Activated naive CD4-positive, alpha-beta T cell treated with anti-CD3 and anti-CD28 coated beads, Interleukin-2, amount 10 ng/mL, durations not matched to agents 7 days and 5 days (primary cell): ENCODE measurements around the gene ARID5B.

ENCODE experiments used
- CTCF ChIA-PET: fragments of 350-600 bp; sonication (Branson Sonifier 250); formaldehyde crosslinking; loops from one replicate; lab custom pipeline; 2021; ENCODE audit warnings: antibody characterized with exemption; lab: Charles Lee
- DNase-seq: peaks from one replicate; pipeline ENCODE4 v3.0.0-alpha.2; 2020
- H3K27ac Mint-ChIP-seq: one replicate; pipeline ENCODE4 v1.8.0; 2021; ENCODE audit warnings: mild to moderate bottlenecking, moderate library complexity, mixed read lengths
- H3K27me3 Mint-ChIP-seq: one replicate; pipeline ENCODE4 v1.8.0; 2021; ENCODE audit warnings: mild to moderate bottlenecking, mixed read lengths
- H3K36me3 Mint-ChIP-seq: one replicate; pipeline ENCODE4 v1.8.0; 2021; ENCODE audit warnings: mixed read lengths
- H3K4me1 Mint-ChIP-seq: one replicate; pipeline ENCODE4 v1.8.0; 2021; ENCODE audit warnings: mixed read lengths
- H3K4me3 Mint-ChIP-seq: one replicate; pipeline ENCODE4 v1.8.0; 2021; ENCODE audit warnings: mild to moderate bottlenecking, moderate library complexity, mixed read lengths
- H3K9me3 Mint-ChIP-seq: one replicate; pipeline ENCODE4 v1.8.0; 2021; ENCODE audit warnings: mixed read lengths

ARID5B gene

GRCh38 chr10:62047960-62048383 lies 146.5 kb downstream of the ARID5B start:
- CTCF ChIA-PET = interaction anchor here (1.1 to 4.1 kb wide), 8 partner anchors 8 to 199 kb away, joined by 3 to 43 read pairs (median 4); no protein-coding TSS in a partner anchor
- no peaks in the 10 kb centered on the region for H3K9me3 Mint-ChIP-seq
- peaks cover 98% of the 10 kb centered on the region for H3K4me1 Mint-ChIP-seq
- DNase-seq = peak; percentile 61
- peaks cover 62% of the 10 kb centered on the region for H3K36me3 Mint-ChIP-seq
- H3K27ac Mint-ChIP-seq = peak overlapping the region; percentile 100
- H3K4me3 Mint-ChIP-seq = peak overlapping the region; percentile 94
- no peaks in the 10 kb centered on the region for H3K27me3 Mint-ChIP-seq

GRCh38 chr10:62048470-62048869 lies 147.0 kb downstream of the ARID5B start:
- H3K36me3 Mint-ChIP-seq = peaks cover 62% of the 10 kb centered on the region
- peak overlapping the region; percentile 100 for H3K27ac Mint-ChIP-seq
- CTCF ChIA-PET = interaction anchor here (1.3 to 4.1 kb wide), 6 partner anchors 9 to 195 kb away, joined by 3 to 43 read pairs (median 6); no protein-coding TSS in a partner anchor
- H3K4me1 Mint-ChIP-seq = peaks cover 98% of the 10 kb centered on the region
- H3K9me3 Mint-ChIP-seq = no peaks in the 10 kb centered on the region
- no peaks in the 10 kb centered on the region for H3K27me3 Mint-ChIP-seq
- H3K4me3 Mint-ChIP-seq = peak overlapping the region; percentile 94
- no peak for DNase-seq

- H3K36me3 Mint-ChIP-seq = peaks cover 64% of the 10 kb centered on the region
Measured at GRCh38 chr10:62048919-62049623, 147.6 kb downstream of the ARID5B start.

GRCh38 chr10:62049624-62050345 lies 148.3 kb downstream of the ARID5B start:
- Mint-ChIP-seq H3K27ac (peak overlapping the region; percentile 100), H3K9me3 (no peaks in the 10 kb centered on the region), H3K27me3 (no peaks in the 10 kb centered on the region), H3K4me3 (peak overlapping the region; percentile 94), H3K4me1 (peaks cover 98% of the 10 kb centered on the region), H3K36me3 (peaks cover 65% of the 10 kb centered on the region)
- CTCF ChIA-PET = interaction anchor here (0.8 to 4.1 kb wide), 12 partner anchors 10 to 197 kb away, joined by 3 to 43 read pairs (median 6); partner anchors contain the start of gene ARID5B
- DNase-seq = no peak

More at GRCh38 chr10:62048919-62049623, 147.6 kb downstream of the ARID5B start:
- Mint-ChIP-seq H3K27me3 (no peaks in the 10 kb centered on the region), H3K27ac (peak overlapping the region; percentile 100), H3K4me1 (peaks cover 98% of the 10 kb centered on the region), H3K9me3 (no peaks in the 10 kb centered on the region), H3K4me3 (peak overlapping the region; percentile 94)
- CTCF ChIA-PET = interaction anchor here (1.1 to 4.1 kb wide), 13 partner anchors 10 to 198 kb away, joined by 3 to 43 read pairs (median 5); partner anchors contain the start of gene ARID5B
- peak; percentile 76 for DNase-seq

- no peak for DNase-seq
- no peaks in the 10 kb centered on the region for H3K9me3 Mint-ChIP-seq
- H3K27me3 Mint-ChIP-seq = no peaks in the 10 kb centered on the region
Measured at GRCh38 chr10:62050346-62050892, 148.9 kb downstream of the ARID5B start.

GRCh38 chr10:62050893-62051433 lies 149.5 kb downstream of the ARID5B start:
- Mint-ChIP-seq H3K27ac (peak overlapping the region; percentile 100), H3K4me3 (peak overlapping the region; percentile 94), H3K4me1 (peaks cover 98% of the 10 kb centered on the region), H3K9me3 (no peaks in the 10 kb centered on the region), H3K36me3 (peaks cover 66% of the 10 kb centered on the region), H3K27me3 (no peaks in the 10 kb centered on the region)
- DNase-seq = peak; percentile 86
- CTCF ChIA-PET = interaction anchor here (0.8 to 4.1 kb wide), 8 partner anchors 11 to 194 kb away, joined by 3 to 43 read pairs (median 4); no protein-coding TSS in a partner anchor

More at GRCh38 chr10:62050346-62050892, 148.9 kb downstream of the ARID5B start:
- peaks cover 66% of the 10 kb centered on the region for H3K36me3 Mint-ChIP-seq
- CTCF ChIA-PET = interaction anchor here (0.8 to 4.1 kb wide), 12 partner anchors 11 to 196 kb away, joined by 3 to 43 read pairs (median 5); partner anchors contain the start of gene ARID5B
- H3K4me3 Mint-ChIP-seq = peak overlapping the region; percentile 94
- H3K4me1 Mint-ChIP-seq = peaks cover 98% of the 10 kb centered on the region
- peak overlapping the region; percentile 100 for H3K27ac Mint-ChIP-seq

GRCh38 chr10:62052276-62052675 lies 150.8 kb downstream of the ARID5B start:
- Mint-ChIP-seq H3K36me3 (peaks cover 77% of the 10 kb centered on the region), H3K4me1 (peaks cover 98% of the 10 kb centered on the region), H3K4me3 (peak overlapping the region; percentile 94), H3K27ac (peak overlapping the region; percentile 100), H3K9me3 (no peaks in the 10 kb centered on the region), H3K27me3 (no peaks in the 10 kb centered on the region)
- no peak for DNase-seq
- CTCF ChIA-PET = interaction anchor here (1.0 to 1.8 kb wide), 2 partner anchors 14 to 59 kb away, joined by 3 to 6 read pairs; no protein-coding TSS in a partner anchor

- peaks cover 98% of the 10 kb centered on the region for H3K4me1 Mint-ChIP-seq
- no peaks in the 10 kb centered on the region for H3K9me3 Mint-ChIP-seq
- H3K36me3 Mint-ChIP-seq = peaks cover 93% of the 10 kb centered on the region
- CTCF ChIA-PET = interaction anchor here (0.8 to 2.0 kb wide), 7 partner anchors 15 to 191 kb away, joined by 3 to 13 read pairs (median 3); no protein-coding TSS in a partner anchor
- no peaks in the 10 kb centered on the region for H3K27me3 Mint-ChIP-seq
- DNase-seq = no peak
- peak overlapping the region; percentile 100 for H3K27ac Mint-ChIP-seq
- H3K4me3 Mint-ChIP-seq = peak overlapping the region; percentile 94
Measured at GRCh38 chr10:62053860-62054259, 152.4 kb downstream of the ARID5B start.

- H3K27me3 Mint-ChIP-seq = no peaks in the 10 kb centered on the region
- no peaks in the 10 kb centered on the region for H3K9me3 Mint-ChIP-seq
- CTCF ChIA-PET = interaction anchor here (0.8 to 2.0 kb wide), 8 partner anchors 8 to 191 kb away, joined by 3 to 13 read pairs (median 3); no protein-coding TSS in a partner anchor
- peak overlapping the region; percentile 100 for H3K27ac Mint-ChIP-seq
- H3K4me3 Mint-ChIP-seq = peak overlapping the region; percentile 94
- H3K4me1 Mint-ChIP-seq = peaks cover 98% of the 10 kb centered on the region
- no peak for DNase-seq
- peaks cover 93% of the 10 kb centered on the region for H3K36me3 Mint-ChIP-seq
Measured at GRCh38 chr10:62054408-62054807, 152.9 kb downstream of the ARID5B start.

- peaks cover 98% of the 10 kb centered on the region for H3K4me1 Mint-ChIP-seq
- H3K27me3 Mint-ChIP-seq = no peaks in the 10 kb centered on the region
- no peaks in the 10 kb centered on the region for H3K9me3 Mint-ChIP-seq
- peak overlapping the region; percentile 100 for H3K27ac Mint-ChIP-seq
- CTCF ChIA-PET = interaction anchor here (0.9 to 2.0 kb wide), 5 partner anchors 9 to 190 kb away, joined by 3 to 13 read pairs (median 4); no protein-coding TSS in a partner anchor
- H3K4me3 Mint-ChIP-seq = peak overlapping the region; percentile 94
- DNase-seq = no peak
- H3K36me3 Mint-ChIP-seq = peaks cover 96% of the 10 kb centered on the region
Measured at GRCh38 chr10:62054830-62055229, 153.3 kb downstream of the ARID5B start.

- H3K27ac Mint-ChIP-seq = peak overlapping the region; percentile 73
- H3K4me3 Mint-ChIP-seq = peak overlapping the region; percentile 23
- CTCF ChIA-PET = interaction anchor here (0.6 kb wide), 1 partner anchor 305 kb away, joined by 3 read pairs; no protein-coding TSS in a partner anchor
- peaks cover 96% of the 10 kb centered on the region for H3K4me1 Mint-ChIP-seq
- DNase-seq = no peak
- H3K9me3 Mint-ChIP-seq = peaks cover 3% of the 10 kb centered on the region
- H3K27me3 Mint-ChIP-seq = no peaks in the 10 kb centered on the region
- peaks cover 98% of the 10 kb centered on the region for H3K36me3 Mint-ChIP-seq
Measured at GRCh38 chr10:62056219-62056618, 154.7 kb downstream of the ARID5B start.

GRCh38 chr10:62056698-62057097 lies 155.2 kb downstream of the ARID5B start:
- CTCF ChIA-PET = interaction anchor here (1.0 kb wide), 1 partner anchor 14 kb away, joined by 3 read pairs; no protein-coding TSS in a partner anchor
- DNase-seq = no peak
- Mint-ChIP-seq H3K27ac (peak overlapping the region; percentile 73), H3K36me3 (peaks cover 99% of the 10 kb centered on the region), H3K9me3 (peaks cover 5% of the 10 kb centered on the region), H3K27me3 (no peaks in the 10 kb centered on the region), H3K4me1 (peaks cover 98% of the 10 kb centered on the region), H3K4me3 (no peak overlapping the region)

GRCh38 chr10:62057359-62057758 lies 155.9 kb downstream of the ARID5B start:
- no peak for DNase-seq
- H3K36me3 Mint-ChIP-seq = peaks cover 99% of the 10 kb centered on the region
- peaks cover 7% of the 10 kb centered on the region for H3K9me3 Mint-ChIP-seq
- no peak overlapping the region for H3K4me3 Mint-ChIP-seq
- H3K27me3 Mint-ChIP-seq = no peaks in the 10 kb centered on the region
- no peak overlapping the region for H3K27ac Mint-ChIP-seq
- peaks cover 98% of the 10 kb centered on the region for H3K4me1 Mint-ChIP-seq
- CTCF ChIA-PET = interaction anchor here (1.0 kb wide), 1 partner anchor 13 kb away, joined by 3 read pairs; no protein-coding TSS in a partner anchor
